ENCODE data around the gene RCE1.

Gene RCE1

GRCh38 chr11:66856496-66857233, 13.4 kb downstream of the RCE1 start, which contains the start of gene LRFN4:
TSS of gene LRFN4 (plus strand) at chr11:66857064. CDS start at chr11:66857745, 681 bp downstream.
- DNase-seq (ENCODE audit: low read depth in 2 of 2, low spot score in 1 of 2) = peak; percentile 37 to 56

DNA sequence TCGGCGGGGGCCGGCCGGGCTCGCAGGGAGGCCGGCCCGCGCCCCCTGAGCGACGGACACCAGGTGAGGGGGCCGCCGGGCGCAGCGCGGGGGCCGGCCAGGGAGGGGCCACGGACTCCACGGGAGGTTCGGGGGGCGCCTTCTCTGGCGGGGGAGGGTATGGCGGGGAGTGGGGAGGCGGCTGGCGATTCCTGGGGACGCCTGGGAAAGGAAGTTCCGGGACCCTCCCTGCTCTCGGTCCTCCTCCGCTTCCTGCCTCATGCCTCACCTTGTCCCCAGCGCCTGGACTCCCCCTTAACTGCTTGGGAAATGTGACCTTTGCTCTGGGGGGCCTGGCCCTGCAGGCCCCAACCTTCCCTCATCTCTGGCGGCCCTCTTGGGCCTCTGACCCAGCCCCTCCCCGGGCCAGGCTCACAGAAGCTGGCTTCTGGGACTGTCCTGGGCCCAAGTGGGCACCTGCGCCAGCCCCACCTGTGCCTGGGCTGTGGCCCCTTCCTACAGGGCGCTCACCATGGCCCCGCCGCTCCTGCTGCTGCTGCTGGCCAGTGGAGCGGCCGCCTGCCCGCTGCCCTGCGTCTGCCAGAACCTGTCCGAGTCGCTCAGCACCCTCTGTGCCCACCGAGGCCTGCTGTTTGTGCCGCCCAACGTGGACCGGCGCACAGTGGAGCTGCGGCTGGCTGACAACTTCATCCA, 14.1 kb downstream of the RCE1 start:
- no peak for DNase-seq (ENCODE audit: low read depth in 2 of 2, low spot score in 1 of 2)

DNA sequence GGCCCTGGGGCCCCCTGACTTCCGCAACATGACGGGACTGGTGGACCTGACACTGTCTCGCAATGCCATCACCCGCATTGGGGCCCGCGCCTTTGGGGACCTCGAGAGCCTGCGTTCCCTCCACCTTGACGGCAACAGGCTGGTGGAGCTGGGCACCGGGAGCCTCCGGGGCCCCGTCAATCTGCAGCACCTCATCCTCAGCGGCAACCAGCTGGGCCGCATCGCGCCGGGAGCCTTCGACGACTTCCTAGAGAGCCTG, 14.6 kb downstream of the RCE1 start:
- no peak for DNase-seq (ENCODE audit: low read depth in 2 of 2, low spot score in 1 of 2)

DNA sequence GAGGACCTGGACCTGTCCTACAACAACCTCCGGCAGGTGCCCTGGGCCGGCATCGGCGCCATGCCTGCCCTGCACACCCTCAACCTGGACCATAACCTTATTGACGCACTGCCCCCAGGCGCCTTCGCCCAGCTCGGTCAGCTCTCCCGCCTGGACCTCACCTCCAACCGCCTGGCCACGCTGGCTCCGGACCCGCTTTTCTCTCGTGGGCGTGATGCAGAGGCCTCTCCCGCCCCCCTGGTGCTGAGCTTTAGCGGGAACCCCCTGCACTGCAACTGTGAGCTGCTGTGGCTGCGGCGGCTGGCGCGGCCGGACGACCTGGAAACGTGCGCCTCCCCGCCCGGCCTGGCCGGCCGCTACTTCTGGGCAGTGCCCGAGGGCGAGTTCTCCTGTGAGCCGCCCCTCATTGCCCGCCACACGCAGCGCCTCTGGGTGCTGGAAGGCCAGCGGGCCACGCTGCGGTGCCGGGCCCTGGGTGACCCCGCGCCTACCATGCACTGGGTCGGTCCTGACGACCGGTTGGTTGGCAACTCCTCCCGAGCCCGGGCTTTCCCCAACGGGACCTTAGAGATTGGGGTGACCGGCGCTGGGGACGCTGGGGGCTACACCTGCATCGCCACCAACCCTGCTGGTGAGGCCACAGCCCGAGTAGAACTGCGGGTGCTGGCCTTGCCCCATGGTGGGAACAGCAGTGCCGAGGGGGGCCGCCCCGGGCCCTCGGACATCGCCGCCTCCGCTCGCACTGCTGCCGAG, 15.1 kb downstream of the RCE1 start:
- no peak for DNase-seq (ENCODE audit: low read depth in 2 of 2, low spot score in 1 of 2)

- no peak for DNase-seq (ENCODE audit: low read depth in 2 of 2, low spot score in 1 of 2)
Observed at GRCh38 chr11:66858939-66859685, 15.9 kb downstream of the RCE1 start.

GRCh38 chr11:66859686-66860448, 16.6 kb downstream of the RCE1 start:
- no peak for DNase-seq (ENCODE audit: low read depth in 2 of 2, low spot score in 1 of 2)

DNA sequence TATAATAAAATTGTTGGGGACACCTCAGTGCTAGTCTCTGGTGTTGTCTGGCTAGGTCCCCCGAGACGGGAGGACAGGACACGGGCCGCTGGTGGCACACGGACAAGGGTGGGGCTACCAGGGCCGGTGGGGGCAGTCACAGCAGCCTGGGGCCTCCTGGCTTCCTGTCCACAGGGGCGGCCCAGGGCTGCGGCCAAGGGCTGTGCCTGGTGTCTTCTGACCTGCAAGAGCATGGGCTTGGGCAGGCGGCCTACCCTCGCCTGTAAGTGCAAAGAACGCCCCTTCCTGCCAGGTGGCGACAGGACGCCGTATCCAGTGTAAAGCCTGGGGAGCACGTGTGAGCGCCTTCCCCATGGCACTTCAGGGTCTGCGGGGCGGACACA, 17.2 kb downstream of the RCE1 start:
- DNase-seq (ENCODE audit: low read depth in 2 of 2, low spot score in 1 of 2) = no peak

DNA sequence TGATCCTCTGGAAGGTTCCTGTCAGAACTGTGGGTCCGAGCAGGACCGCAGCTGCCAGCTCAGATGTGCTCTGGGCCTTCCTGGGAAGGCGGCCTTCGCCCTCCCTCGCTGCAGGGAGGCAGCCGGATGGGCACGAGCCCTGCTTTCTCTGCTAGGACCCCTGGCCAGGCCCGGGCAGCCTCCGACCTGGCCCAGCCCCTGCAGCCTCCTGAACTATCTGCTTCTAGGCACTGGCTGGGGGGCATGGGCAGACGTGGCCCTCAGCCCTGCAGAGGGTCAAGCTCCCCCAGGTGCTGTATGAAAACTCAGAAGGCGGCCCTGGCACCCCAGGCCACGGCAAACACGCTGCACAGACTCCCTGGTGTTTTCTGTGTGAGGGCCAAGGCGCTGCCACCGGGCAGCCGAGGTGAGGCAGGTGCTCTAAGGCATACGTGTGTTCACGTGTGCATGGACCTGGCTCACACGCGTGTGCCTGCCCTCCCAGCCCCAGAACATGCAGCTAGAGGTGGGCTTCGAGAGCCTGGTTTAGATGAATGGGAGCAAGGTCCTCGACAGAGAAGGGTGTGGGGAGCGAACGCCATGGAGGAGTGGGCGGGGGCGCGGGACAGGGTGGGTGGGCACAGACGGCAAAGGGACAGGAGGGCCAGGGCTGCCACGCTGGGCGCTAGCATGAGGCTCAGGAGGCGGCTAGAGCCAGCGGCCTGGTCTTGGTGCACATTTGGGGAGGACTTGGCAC, 18.0 kb downstream of the RCE1 start:
- no peak for DNase-seq (ENCODE audit: low read depth in 2 of 2, low spot score in 1 of 2)

DNA sequence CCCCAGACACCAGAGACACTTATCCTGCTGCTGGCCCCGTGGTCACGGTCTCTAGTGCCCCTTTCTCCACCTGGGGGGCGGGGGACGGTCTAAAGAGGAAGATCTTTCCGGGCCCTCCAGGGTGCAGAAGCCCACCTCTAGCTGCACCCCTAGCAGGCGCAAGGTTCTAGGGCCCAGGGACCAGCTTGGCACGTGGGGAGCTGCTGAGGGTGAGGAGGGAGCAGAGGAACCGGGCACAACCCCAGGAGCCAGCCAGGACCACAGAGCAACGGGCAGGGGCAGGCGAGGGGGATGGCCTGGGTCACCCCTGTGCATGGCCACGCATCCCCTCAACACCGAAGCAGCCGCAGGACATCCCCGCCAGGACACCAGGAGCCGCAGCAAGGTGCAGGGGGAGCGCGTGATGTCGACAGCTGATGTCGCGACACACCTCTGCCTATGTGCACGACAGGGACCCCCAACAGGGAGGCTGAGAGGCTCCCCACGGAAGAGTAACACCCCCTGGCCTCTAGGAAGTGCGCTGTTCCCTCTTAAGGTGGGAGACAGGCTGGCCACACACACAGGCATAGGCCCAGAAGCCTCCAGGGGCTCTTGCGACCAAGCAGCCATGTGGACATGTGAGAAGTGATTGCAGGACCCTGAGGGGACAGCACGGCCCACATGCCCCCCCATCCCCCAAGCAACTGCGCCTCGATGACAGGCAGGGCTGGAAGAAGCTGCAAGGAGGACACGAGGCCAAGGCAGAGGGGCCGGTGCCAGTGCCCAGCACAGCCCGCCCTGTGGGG, 18.7 kb downstream of the RCE1 start:
- no peak for DNase-seq (ENCODE audit: low read depth in 2 of 2, low spot score in 1 of 2)

DNA sequence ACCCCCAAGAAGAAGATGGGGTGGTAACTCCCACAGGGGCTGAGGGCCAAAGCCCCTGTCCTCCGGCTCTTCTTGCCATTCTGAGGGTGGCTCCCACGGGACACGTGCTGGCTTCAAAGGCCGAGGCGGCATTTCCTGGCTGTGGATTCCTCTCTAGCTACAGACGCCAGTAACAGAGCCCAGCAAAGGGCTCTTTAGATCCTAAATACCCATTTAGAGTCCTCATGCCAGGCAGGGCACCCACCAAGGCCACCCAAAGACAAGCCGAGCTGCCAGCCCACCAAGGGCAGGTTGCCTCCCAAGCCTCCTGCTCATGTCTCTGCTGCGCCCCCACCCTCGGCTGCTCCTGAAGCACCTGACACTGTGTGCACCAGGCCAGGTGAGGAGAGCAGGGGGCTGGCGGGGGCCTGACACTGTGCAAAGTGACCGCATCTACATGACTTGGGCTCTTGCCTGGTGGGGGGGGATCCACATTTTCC, 19.4 kb downstream of the RCE1 start:
- no peak for DNase-seq (ENCODE audit: low read depth in 2 of 2, low spot score in 1 of 2)

DNA sequence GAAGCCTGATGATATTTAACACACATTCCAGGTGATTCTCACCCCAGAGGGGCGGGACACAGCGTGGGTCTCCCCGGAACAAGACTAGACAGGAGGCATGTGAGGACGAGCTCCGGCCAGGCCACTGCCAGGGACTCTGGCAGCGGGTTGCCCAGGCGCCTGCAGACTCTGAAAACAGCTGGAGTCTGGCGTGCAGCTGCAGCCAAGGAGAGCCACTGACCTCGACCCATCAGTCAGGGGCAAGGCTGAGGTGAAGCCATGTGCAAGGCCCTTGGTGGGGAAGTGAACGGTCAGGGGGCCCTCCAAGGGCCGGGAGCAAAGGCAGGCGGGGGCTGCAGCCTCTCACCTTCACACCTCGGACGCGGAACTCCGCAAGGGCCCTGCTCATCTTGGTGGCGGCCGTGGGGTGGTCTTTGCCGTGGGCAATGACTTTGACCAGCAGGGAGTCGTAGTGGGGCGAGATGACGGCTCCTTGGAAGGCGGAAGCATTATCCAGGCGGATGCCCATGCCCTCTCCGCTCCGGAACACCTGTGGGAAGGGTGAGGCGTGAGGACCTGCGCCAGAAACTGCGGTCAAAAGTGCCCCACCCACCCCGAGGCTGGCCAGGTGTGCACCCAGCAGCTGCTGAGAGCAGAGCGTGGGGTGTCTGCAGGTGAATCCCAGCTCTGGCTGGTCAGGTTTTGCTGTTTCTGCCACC, 20.3 kb downstream of the RCE1 start:
- no peak for DNase-seq (ENCODE audit: low read depth in 2 of 2, low spot score in 1 of 2)

DNA sequence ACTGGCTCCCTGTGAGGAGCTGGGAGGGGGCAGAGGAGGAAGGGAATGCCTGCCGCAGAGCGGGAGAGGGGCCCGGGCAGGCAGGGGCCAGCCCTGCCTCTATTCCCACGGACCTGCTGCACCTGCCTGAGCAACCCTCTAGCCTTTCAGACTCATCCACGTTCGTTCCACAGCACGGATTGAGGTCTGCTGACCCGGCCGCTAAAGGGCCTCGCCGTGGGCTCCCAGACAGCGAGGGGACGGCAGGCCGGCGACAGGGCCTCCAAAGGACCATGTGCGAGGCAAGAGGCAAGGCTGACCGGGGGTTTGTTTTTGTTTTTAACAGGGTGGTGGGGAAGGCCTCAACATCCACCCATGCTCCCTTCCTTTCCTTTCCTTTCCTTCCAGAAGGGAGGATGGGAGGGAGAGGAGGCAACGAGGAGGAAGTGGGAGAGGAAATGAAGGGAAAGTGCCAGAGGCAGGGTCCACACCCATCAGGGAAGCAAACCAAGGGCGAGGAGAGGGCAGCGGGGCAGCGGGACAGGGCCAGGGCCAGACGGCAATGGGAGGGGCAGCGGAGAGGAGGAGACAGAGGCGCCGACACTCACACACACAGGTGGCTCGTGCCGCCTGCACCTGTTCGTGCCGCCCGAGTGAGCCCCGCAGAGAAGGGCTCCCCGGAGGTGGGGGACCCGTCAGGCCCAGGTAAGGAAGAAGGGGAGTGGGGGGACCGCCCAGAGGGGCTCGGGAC, 21.1 kb downstream of the RCE1 start:
- DNase-seq (ENCODE audit: low read depth in 2 of 2, low spot score in 1 of 2) = no peak

DNA sequence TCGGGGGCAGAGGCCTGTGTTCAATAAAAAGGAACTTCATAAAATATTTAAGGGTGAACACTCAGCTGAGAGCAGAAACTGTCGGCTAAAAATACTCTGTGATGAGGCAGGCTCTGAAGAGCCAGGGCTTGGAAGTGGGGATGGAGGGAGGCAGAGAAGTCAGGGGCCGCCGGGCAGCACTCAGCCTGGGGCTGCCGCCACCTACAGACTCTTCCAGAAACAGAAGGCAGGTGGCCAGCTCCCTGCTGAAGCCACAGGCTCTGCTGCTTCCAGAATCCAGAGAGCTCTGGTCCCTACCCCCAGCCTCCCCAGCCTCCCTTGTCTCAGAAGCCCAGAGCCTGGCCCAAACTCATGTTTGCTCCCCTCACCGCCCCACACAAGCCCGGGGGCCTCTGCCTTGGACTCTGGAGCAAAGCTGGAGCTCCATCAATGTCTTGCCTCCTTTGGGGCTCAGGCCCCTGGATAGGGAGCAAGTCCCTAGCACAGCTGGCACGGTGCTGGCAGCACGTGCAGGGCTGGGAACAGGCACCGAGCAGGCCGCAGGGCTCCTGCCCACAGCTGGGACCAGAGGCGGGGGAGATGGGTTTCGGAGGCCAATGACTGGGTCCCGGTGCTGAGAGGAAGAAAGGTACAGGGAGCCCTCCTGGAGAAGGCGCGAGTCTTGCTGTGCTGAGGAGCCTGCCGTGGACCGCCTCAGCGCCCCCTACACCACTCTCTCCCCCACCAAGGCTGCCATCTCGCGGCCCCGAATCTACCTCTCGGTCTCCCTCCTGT, 21.9 kb downstream of the RCE1 start:
- DNase-seq (ENCODE audit: low read depth in 2 of 2, low spot score in 1 of 2) = no peak

DNA sequence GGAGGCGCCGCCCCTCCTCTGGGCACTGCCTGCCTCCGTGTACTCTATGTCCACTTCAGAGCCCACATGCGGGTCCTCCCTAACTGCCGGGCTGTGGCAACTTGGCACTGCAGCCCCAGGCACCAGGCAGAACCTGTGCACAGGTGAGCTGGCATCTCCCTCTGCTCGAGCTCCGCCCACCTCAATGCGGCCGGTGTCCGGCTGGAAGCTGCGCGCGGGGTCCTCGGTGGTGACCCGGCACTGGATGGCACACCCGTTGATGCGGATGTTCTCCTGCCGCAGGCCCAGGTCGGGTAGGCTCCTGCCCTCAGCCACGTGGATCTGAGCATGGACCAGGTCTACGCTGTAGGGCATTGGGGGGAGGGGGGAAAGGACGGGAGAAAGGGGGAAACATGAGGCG, 22.8 kb downstream of the RCE1 start:
- no peak for DNase-seq (ENCODE audit: low read depth in 2 of 2, low spot score in 1 of 2)

DNA sequence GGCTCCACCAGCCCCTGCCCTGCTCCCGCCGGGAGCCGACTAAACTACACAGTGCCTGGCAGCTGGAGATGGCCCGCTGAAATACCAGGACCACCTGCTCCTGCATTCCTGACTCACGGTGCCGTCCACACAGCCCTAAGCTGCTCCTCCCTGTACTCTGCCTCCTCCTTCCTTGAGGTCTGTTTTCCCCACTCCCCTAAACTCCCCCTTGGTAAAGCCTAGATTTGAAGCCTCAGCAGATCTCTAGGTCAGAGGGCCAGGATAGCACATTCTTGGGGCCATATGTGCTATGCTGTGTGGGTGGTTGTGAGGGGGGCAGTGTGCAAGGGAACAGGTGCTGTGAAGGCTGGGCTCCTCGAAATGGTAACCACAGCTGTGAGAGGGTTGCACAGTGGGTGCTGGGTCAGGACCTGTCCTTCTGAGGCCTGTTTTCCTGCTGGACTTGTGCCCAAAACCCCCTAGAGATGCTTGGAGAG, 23.3 kb downstream of the RCE1 start:
- no peak for DNase-seq (ENCODE audit: low read depth in 2 of 2, low spot score in 1 of 2)

- DNase-seq (ENCODE audit: low read depth in 2 of 2, low spot score in 1 of 2) = no peak
Observed at GRCh38 chr11:66867425-66868040, 24.3 kb downstream of the RCE1 start.

Measured in stimulated activated CD8-positive, alpha-beta memory T cell treated with anti-CD3 and anti-CD28 coated beads, Interleukin-4, amount 100 ng/mL, for 4 hours (primary cell).